GM19324 (cell line): ENCODE measurements around the gene TENM4.
A peak's percentile ranks its signal among the peaks of the same experiment; 100 is the strongest.

ENCODE experiments used
- ATAC-seq: cut with Tn5 transposase; IDR thresholded peaks from one replicate; pipeline ENCODE4 v1.9.1; 2021; ENCODE audit warnings: mild to moderate bottlenecking, moderate library complexity; ENCODE audit not compliant: unreplicated experiment, low FRiP score

The TENM4 gene

GRCh38 chr11:78659326-78660270 is 781.2 kb downstream of the TENM4 start:
- no peak for ATAC-seq

- ATAC-seq, result no peak
Observed at GRCh38 chr11:78657968-78658839, 782.6 kb downstream of the TENM4 start.

GRCh38 chr11:78657441-78657840 is 783.4 kb downstream of the TENM4 start:
- ATAC-seq, result no peak

- ATAC-seq, result no peak
Observed at GRCh38 chr11:78656984-78657383, 783.8 kb downstream of the TENM4 start.

- no peak for ATAC-seq
Observed at GRCh38 chr11:78656327-78656726, 784.5 kb downstream of the TENM4 start.

- no peak for ATAC-seq
Observed at GRCh38 chr11:78655561-78655960, 785.3 kb downstream of the TENM4 start.

GRCh38 chr11:78654866-78655265 is 786.0 kb downstream of the TENM4 start:
- no peak for ATAC-seq

- ATAC-seq, result no peak
Observed at GRCh38 chr11:78654071-78654470, 786.8 kb downstream of the TENM4 start.

GRCh38 chr11:78653294-78653909 is 787.4 kb downstream of the TENM4 start:
- no peak for ATAC-seq

- ATAC-seq, result no peak
Observed at GRCh38 chr11:78652843-78653239, 788.0 kb downstream of the TENM4 start.

GRCh38 chr11:78651923-78652842 is 788.6 kb downstream of the TENM4 start:
- ATAC-seq, result no peak

- ATAC-seq, result no peak
Observed at GRCh38 chr11:78651136-78651775, 789.6 kb downstream of the TENM4 start.

- no peak for ATAC-seq
Observed at GRCh38 chr11:78649361-78650215, 791.2 kb downstream of the TENM4 start.

- ATAC-seq, result no peak
Observed at GRCh38 chr11:78647986-78648875, 792.6 kb downstream of the TENM4 start.

GRCh38 chr11:78647266-78647915 is 793.4 kb downstream of the TENM4 start:
- ATAC-seq, result no peak

- ATAC-seq, result peak; percentile 48
Observed at GRCh38 chr11:78646564-78647185, 794.2 kb downstream of the TENM4 start.
